ENCODE data around the gene CLEC9A. TPM values are rescaled to one million over a fixed set of nuclear protein-coding genes. Genes with fewer than 3 reads are reported as not detected.

Gene CLEC9A
- total and polyA plus RNA-seq, 4 donors: 0.03 to 0.14 TPM; not detected in 2

- no peaks in the 10 kb centered on the region for H3K9me3 ChIP-seq (ENCODE audit: control insufficient read depth in 4 of 4, low read length in 3 of 4)
- H3K9ac ChIP-seq (ENCODE audit: low read depth in 1 of 2, low read length in 2 of 2): no peak overlapping the region
- H3K27me3 ChIP-seq (ENCODE audit: control insufficient read depth in 4 of 4, insufficient read depth in 4 of 4, low read length in 3 of 4): no peaks in the 10 kb centered on the region
- no peak overlapping the region for H3K4me3 ChIP-seq (ENCODE audit: low read depth in 1 of 3, low read length in 3 of 3)
- TF ChIP-seq, protein P1, sequence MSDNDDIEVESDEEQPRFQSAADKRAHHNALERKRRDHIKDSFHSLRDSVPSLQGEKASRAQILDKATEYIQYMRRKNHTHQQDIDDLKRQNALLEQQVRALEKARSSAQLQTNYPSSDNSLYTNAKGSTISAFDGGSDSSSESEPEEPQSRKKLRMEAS (IDR thresholded peaks at IDR 0.05): no peak
- no peak for TF ChIP-seq ATF3 (IDR thresholded peaks at IDR 0.05)
- DNase-seq (ENCODE audit: low spot score): no peak
- no peaks in the 10 kb centered on the region for H3K36me3 ChIP-seq (ENCODE audit: control insufficient read depth in 4 of 4, insufficient read depth in 3 of 4, low read depth in 1 of 4, low read length in 3 of 4)
- H3K4me1 ChIP-seq (ENCODE audit: control insufficient read depth in 4 of 4, insufficient read depth in 4 of 4, low read length in 3 of 4): no peaks in the 10 kb centered on the region
- H3K27ac ChIP-seq (ENCODE audit: low read depth in 1 of 2, low read length in 2 of 2): no peak overlapping the region
These were observed 11.7 kb downstream of the CLEC9A start for GRCh38 chr12:10042167-10042566.

DNA sequence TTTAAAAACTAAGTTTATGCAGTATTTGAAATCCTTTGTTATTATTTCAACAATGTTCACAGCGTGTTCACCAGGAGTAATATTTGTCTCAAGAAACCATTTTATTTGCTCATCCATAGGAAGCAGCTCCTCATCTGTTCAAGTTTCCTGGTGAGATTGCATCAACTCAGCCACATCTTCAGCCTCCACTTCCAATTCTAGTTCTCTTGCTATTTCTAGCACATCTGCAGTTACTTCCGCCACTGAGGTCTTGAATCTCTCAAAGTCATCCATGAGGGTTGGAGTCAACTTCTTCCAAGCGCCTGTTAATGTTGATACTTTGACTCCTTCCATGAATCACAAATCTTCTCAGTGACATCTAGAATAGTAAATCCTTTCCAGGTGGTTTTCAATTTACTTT, 18.0 kb downstream of the CLEC9A start:
- no peak for DNase-seq (ENCODE audit: low spot score)
- no peaks in the 10 kb centered on the region for H3K4me1 ChIP-seq (ENCODE audit: control insufficient read depth in 4 of 4, insufficient read depth in 4 of 4, low read length in 3 of 4)
- H3K36me3 ChIP-seq (ENCODE audit: control insufficient read depth in 4 of 4, insufficient read depth in 3 of 4, low read depth in 1 of 4, low read length in 3 of 4): no peaks in the 10 kb centered on the region
- 61% methylated on average over 3 of the region's 3 CpGs for WGBS
- TF ChIP-seq RAD21 (IDR thresholded peaks at IDR 0.05): no peak
- no peak for TF ChIP-seq HNF4A (conservative IDR thresholded peaks at IDR 0.05)
- TF ChIP-seq, protein P2, sequence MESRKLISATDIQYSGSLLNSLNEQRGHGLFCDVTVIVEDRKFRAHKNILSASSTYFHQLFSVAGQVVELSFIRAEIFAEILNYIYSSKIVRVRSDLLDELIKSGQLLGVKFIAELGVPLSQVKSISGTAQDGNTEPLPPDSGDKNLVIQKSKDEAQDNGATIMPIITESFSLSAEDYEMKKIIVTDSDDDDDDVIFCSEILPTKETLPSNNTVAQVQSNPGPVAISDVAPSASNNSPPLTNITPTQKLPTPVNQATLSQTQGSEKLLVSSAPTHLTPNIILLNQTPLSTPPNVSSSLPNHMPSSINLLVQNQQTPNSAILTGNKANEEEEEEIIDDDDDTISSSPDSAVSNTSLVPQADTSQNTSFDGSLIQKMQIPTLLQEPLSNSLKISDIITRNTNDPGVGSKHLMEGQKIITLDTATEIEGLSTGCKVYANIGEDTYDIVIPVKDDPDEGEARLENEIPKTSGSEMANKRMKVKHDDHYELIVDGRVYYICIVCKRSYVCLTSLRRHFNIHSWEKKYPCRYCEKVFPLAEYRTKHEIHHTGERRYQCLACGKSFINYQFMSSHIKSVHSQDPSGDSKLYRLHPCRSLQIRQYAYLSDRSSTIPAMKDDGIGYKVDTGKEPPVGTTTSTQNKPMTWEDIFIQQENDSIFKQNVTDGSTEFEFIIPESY (IDR thresholded peaks at IDR 0.05): no peak
- no peak for TF ChIP-seq HNF4G (IDR thresholded peaks at IDR 0.05)
- TF ChIP-seq NR2F2 (IDR thresholded peaks at IDR 0.05): no peak
- no peak for TF ChIP-seq EGR1 (IDR thresholded peaks at IDR 0.05; ENCODE audit: low read depth in 2 of 2)
- TF ChIP-seq TAF1 (conservative IDR thresholded peaks at IDR 0.05): no peak
- TF ChIP-seq FOXA2 (IDR thresholded peaks at IDR 0.05): no peak
- H3K9ac ChIP-seq (ENCODE audit: low read depth in 1 of 2, low read length in 2 of 2): no peak overlapping the region
- H3K9me3 ChIP-seq (ENCODE audit: control insufficient read depth in 4 of 4, low read length in 3 of 4): no peaks in the 10 kb centered on the region
- H3K27ac ChIP-seq (ENCODE audit: low read depth in 1 of 2, low read length in 2 of 2): no peak overlapping the region
- H3K4me3 ChIP-seq (ENCODE audit: low read depth in 1 of 3, low read length in 3 of 3): no peak overlapping the region
- no peaks in the 10 kb centered on the region for H3K27me3 ChIP-seq (ENCODE audit: control insufficient read depth in 4 of 4, insufficient read depth in 4 of 4, low read length in 3 of 4)

DNA sequence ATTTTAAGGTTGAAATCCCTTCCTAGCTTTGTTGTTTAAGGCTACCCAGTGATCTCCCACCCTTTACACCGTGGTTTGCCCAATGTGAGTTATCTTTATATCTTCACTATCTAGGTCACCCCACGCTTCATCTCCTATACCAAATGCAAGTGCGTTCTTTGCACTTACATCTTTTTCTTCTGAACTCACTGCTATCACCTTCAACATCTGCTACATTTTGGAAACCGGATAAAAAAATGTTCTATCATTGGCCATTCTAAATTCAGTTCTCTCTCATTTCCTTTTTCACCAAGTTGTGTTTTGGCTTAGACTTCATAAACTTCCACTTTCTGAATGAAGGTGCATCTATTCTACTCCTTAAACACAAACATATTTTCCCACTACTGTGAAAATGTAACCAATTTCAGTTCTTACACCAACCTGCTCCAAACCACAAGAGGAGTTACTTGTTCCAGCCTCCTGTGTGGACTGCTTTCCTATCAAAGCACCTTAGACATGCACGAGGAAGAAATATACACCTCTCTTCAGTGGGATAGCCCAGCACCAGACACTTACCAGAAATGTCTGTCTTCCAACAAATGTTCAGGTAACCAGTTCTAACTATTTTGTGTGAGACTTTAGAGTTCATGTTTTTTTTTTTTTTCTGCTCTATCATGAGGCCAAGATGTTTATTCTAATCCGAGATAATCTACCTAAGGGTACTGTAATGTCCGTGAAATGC, 21.9 kb downstream of the CLEC9A start:
- DNase-seq (ENCODE audit: low spot score): no peak
- WGBS: 74% methylated on average over 7 of the region's 7 CpGs
- Histone ChIP-seq H3K27ac (ENCODE audit: low read depth in 1 of 2, low read length in 2 of 2) (no peak overlapping the region), H3K27me3 (ENCODE audit: control insufficient read depth in 4 of 4, insufficient read depth in 4 of 4, low read length in 3 of 4) (peaks cover 0 to 3% (median 0%) of the 10 kb centered on the region in 4 donors), H3K9me3 (ENCODE audit: control insufficient read depth in 4 of 4, low read length in 3 of 4) (no peaks in the 10 kb centered on the region), H3K9ac (ENCODE audit: low read depth in 1 of 2, low read length in 2 of 2) (no peak overlapping the region), H3K36me3 (ENCODE audit: control insufficient read depth in 4 of 4, insufficient read depth in 3 of 4, low read depth in 1 of 4, low read length in 3 of 4) (no peaks in the 10 kb centered on the region), H3K4me1 (ENCODE audit: control insufficient read depth in 4 of 4, insufficient read depth in 4 of 4, low read length in 3 of 4) (no peaks in the 10 kb centered on the region), H3K4me3 (ENCODE audit: low read depth in 1 of 3, low read length in 3 of 3) (no peak overlapping the region)
- TF ChIP-seq EGR1 (IDR thresholded peaks at IDR 0.05; ENCODE audit: low read depth in 2 of 2) (no peak), FOXA1 (IDR thresholded peaks at IDR 0.05) (no peak), TAF1 (conservative IDR thresholded peaks at IDR 0.05) (no peak)

GRCh38 chr12:10058387-10058786, 27.9 kb downstream of the CLEC9A start:
- WGBS: 84% methylated on average over 5 of the region's 5 CpGs
- no peak for TF ChIP-seq NR2F2 (IDR thresholded peaks at IDR 0.05)
- TF ChIP-seq HNF4G (IDR thresholded peaks at IDR 0.05): no peak
- no peak for DNase-seq (ENCODE audit: low spot score)
- H3K9me3 ChIP-seq (ENCODE audit: control insufficient read depth in 4 of 4, low read length in 3 of 4): no peaks in the 10 kb centered on the region
- peaks cover 0 to 3% (median 0%) of the 10 kb centered on the region in 4 donors for H3K27me3 ChIP-seq (ENCODE audit: control insufficient read depth in 4 of 4, insufficient read depth in 4 of 4, low read length in 3 of 4)
- H3K36me3 ChIP-seq (ENCODE audit: control insufficient read depth in 4 of 4, insufficient read depth in 3 of 4, low read depth in 1 of 4, low read length in 3 of 4): no peaks in the 10 kb centered on the region
- H3K27ac ChIP-seq (ENCODE audit: low read depth in 1 of 2, low read length in 2 of 2): no peak overlapping the region
- H3K9ac ChIP-seq (ENCODE audit: low read depth in 1 of 2, low read length in 2 of 2): no peak overlapping the region
- H3K4me1 ChIP-seq (ENCODE audit: control insufficient read depth in 4 of 4, insufficient read depth in 4 of 4, low read length in 3 of 4): no peaks in the 10 kb centered on the region
- H3K4me3 ChIP-seq (ENCODE audit: low read depth in 1 of 3, low read length in 3 of 3): no peak overlapping the region
